Measurements from ENCODE around the gene LRRC49. TPM values are rescaled to one million over a fixed set of nuclear protein-coding genes. Genes with fewer than 3 reads are reported as not detected.

LRRC49 gene
- total RNA-seq, 1 experiment from 2014 or later, result 6.2 TPM

DNA sequence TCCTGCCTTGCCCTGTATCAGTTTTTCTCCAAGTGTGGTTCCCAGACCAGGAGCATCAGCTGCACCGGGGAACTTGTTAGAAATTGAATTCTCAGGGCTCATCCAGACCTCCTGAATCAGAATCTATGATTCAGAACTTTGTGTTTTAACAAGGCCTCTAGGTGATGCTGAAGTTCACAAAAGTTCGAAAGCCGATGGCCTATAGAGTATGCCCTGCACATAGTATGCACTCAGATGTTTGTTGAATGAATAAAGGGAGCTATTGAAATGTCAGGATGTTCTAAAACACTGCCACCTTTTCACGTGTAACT, 38.0 kb upstream of the LRRC49 start:
- Histone ChIP-seq H2AFZ (peak overlapping the region; percentile 94), H4K20me1 (ENCODE audit: insufficient read depth) (no peaks in the 10 kb centered on the region), H3K36me3 (ENCODE audit: low read depth) (no peaks in the 10 kb centered on the region), H3K4me1 (replicated peaks; ENCODE audit: insufficient read depth) (peaks cover 36% of the 10 kb centered on the region), H3K27me3 (ENCODE audit: insufficient read depth, low read depth) (no peaks in the 10 kb centered on the region), H3K79me2 (ENCODE audit: low read depth) (peaks cover 7% of the 10 kb centered on the region), H3K27ac (peak overlapping the region; percentile 47; the same call in 1 of the 2 replicates), H3K9me2 (ENCODE audit: insufficient read depth) (no peaks in the 10 kb centered on the region), H3F3A (ENCODE audit: insufficient read depth, low read depth) (peaks cover 36% of the 10 kb centered on the region), H3K4me3 (peak overlapping the region; percentile 68), H3K4me2 (peak overlapping the region; percentile 86), H3K9me3 (ENCODE audit: insufficient read depth, low read depth) (no peaks in the 10 kb centered on the region)
- intact Hi-C loops (cut with micrococcal nuclease; ENCODE audit: unreplicated experiment), result no loop called here
- CTCF ChIA-PET, result no interaction called here
- POLR2A ChIA-PET (ENCODE audit: unreplicated experiment), result interaction anchor here (0.7 kb wide), 1 partner anchor 54 kb away, joined by 4 read pairs; no protein-coding TSS in a partner anchor
- DNase-seq, result no peak
- BruUV-seq (replicated peaks), result TSS peak; percentile 50
- TF ChIP-seq, protein P1, sequence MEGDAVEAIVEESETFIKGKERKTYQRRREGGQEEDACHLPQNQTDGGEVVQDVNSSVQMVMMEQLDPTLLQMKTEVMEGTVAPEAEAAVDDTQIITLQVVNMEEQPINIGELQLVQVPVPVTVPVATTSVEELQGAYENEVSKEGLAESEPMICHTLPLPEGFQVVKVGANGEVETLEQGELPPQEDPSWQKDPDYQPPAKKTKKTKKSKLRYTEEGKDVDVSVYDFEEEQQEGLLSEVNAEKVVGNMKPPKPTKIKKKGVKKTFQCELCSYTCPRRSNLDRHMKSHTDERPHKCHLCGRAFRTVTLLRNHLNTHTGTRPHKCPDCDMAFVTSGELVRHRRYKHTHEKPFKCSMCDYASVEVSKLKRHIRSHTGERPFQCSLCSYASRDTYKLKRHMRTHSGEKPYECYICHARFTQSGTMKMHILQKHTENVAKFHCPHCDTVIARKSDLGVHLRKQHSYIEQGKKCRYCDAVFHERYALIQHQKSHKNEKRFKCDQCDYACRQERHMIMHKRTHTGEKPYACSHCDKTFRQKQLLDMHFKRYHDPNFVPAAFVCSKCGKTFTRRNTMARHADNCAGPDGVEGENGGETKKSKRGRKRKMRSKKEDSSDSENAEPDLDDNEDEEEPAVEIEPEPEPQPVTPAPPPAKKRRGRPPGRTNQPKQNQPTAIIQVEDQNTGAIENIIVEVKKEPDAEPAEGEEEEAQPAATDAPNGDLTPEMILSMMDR (conservative IDR thresholded peaks at IDR 0.05), result no peak

DNA sequence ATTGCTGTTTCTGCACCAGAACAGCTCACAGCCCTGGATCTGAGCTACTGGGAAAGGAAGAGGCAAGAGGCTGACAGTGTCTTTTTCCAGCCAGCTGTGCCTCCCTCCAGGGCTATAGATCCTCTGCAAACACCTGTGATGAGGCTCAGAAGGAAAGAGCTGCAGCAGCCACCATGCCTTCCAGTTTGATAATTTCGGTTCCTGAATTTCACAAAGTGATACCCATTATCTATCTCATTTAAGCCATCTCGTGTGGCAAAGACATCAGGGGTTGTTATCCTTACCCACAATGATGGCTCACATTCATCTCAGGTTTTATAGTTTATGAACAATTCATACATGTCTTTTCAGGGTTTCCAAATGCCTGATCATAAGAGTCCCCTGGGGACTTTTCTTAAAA, 36.9 kb upstream of the LRRC49 start:
- no peaks in the 10 kb centered on the region for H4K20me1 ChIP-seq (ENCODE audit: insufficient read depth)
- POLR2A ChIA-PET (ENCODE audit: unreplicated experiment), result no interaction called here
- intact Hi-C loops (cut with micrococcal nuclease; ENCODE audit: unreplicated experiment), result no loop called here
- no peak overlapping the region for H2AFZ ChIP-seq
- no peaks in the 10 kb centered on the region for H3K27me3 ChIP-seq (ENCODE audit: insufficient read depth, low read depth)
- H3K36me3 ChIP-seq (ENCODE audit: low read depth), result no peaks in the 10 kb centered on the region
- H3K4me1 ChIP-seq (replicated peaks; ENCODE audit: insufficient read depth), result peaks cover 36% of the 10 kb centered on the region
- TF ChIP-seq, protein P1 (conservative IDR thresholded peaks at IDR 0.05), result no peak
- TF ChIP-seq EZH2 (IDR thresholded peaks at IDR 0.05; ENCODE audit: low read depth), result no peak
- no peak overlapping the region for H3K4me3 ChIP-seq
- peaks cover 36% of the 10 kb centered on the region for H3F3A ChIP-seq (ENCODE audit: insufficient read depth, low read depth)
- H3K79me2 ChIP-seq (ENCODE audit: low read depth), result peaks cover 7% of the 10 kb centered on the region
- H3K9me3 ChIP-seq (ENCODE audit: insufficient read depth, low read depth), result no peaks in the 10 kb centered on the region
- 0 out of 2 replicates have a peak overlapping the region, but pooled peaks have one; percentile 65 for H3K4me2 ChIP-seq
- BruUV-seq (replicated peaks), result no TSS peak
- peak overlapping the region; percentile 87 for H3K27ac ChIP-seq
- CTCF ChIA-PET, result no interaction called here
- H3K9me2 ChIP-seq (ENCODE audit: insufficient read depth), result no peaks in the 10 kb centered on the region
- no peak for DNase-seq

DNA sequence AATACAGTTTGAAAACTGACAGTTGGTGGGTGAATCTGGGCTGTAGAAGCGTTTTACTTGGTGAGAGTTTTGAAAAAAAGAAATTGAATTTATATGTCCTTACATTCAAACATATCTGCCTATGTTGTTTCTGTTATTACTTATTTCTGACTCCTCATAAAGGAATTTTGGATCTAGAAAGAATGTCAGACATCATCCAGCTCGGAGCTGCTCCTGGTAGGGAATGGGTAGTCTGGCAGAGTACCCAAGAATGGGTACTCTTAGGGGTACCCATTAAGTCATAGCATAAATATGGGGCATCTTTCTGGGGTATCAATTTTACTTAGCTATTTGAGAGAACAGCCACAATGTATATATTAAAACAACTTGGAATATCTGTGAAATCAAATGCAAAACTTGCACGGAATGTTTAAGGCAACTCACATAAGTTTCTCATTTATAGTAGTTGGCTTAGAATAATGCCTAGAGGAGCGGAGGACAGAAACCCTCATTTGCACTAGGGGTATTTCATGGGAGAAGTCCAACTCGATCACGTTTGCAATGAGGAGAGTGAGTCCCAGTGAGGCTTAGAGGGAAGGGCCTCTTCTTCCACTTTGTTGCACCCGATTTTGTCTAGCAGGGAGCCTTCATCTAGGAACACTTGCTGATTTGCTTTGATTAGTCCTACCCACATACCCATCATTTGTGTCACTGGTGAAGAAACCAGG, 36.3 kb upstream of the LRRC49 start:
- POLR2A ChIA-PET (ENCODE audit: unreplicated experiment), result interaction anchor here (0.6 to 0.7 kb wide), 2 partner anchors 29 to 930 kb away, joined by 3 read pairs; no protein-coding TSS in a partner anchor
- H3K4me3 ChIP-seq, result peak overlapping the region; percentile 15; the same call in 1 of the 2 replicates
- H3K27me3 ChIP-seq (ENCODE audit: insufficient read depth, low read depth), result no peaks in the 10 kb centered on the region
- TF ChIP-seq, protein P1 (conservative IDR thresholded peaks at IDR 0.05), result no peak
- no peak for TF ChIP-seq EZH2 (IDR thresholded peaks at IDR 0.05; ENCODE audit: low read depth)
- H4K20me1 ChIP-seq (ENCODE audit: insufficient read depth), result no peaks in the 10 kb centered on the region
- no peaks in the 10 kb centered on the region for H3K36me3 ChIP-seq (ENCODE audit: low read depth)
- peaks cover 36% of the 10 kb centered on the region for H3K4me1 ChIP-seq (replicated peaks; ENCODE audit: insufficient read depth)
- H3K9me3 ChIP-seq (ENCODE audit: insufficient read depth, low read depth), result no peaks in the 10 kb centered on the region
- peak overlapping the region; percentile 65 for H3K4me2 ChIP-seq
- peak overlapping the region; percentile 87 for H3K27ac ChIP-seq
- no peak for DNase-seq
- CTCF ChIA-PET, result interaction anchor here (0.7 kb wide), 1 partner anchor 189 kb away, joined by 4 read pairs; no protein-coding TSS in a partner anchor
- H3F3A ChIP-seq (ENCODE audit: insufficient read depth, low read depth), result peaks cover 36% of the 10 kb centered on the region
- no peaks in the 10 kb centered on the region for H3K9me2 ChIP-seq (ENCODE audit: insufficient read depth)
- no TSS peak for BruUV-seq (replicated peaks)
- H3K79me2 ChIP-seq (ENCODE audit: low read depth), result peaks cover 7% of the 10 kb centered on the region
- intact Hi-C loops (cut with micrococcal nuclease; ENCODE audit: unreplicated experiment), result no loop called here
- no peak overlapping the region for H2AFZ ChIP-seq
